ENCODE measurements around the gene DOCK2.
A peak's percentile ranks its signal among the peaks of the same experiment; 100 is the strongest.

DOCK2 gene

GRCh38 chr5:169904059-169904458, 267.0 kb downstream of the DOCK2 start:
- TF ChIP-seq, protein P1, sequence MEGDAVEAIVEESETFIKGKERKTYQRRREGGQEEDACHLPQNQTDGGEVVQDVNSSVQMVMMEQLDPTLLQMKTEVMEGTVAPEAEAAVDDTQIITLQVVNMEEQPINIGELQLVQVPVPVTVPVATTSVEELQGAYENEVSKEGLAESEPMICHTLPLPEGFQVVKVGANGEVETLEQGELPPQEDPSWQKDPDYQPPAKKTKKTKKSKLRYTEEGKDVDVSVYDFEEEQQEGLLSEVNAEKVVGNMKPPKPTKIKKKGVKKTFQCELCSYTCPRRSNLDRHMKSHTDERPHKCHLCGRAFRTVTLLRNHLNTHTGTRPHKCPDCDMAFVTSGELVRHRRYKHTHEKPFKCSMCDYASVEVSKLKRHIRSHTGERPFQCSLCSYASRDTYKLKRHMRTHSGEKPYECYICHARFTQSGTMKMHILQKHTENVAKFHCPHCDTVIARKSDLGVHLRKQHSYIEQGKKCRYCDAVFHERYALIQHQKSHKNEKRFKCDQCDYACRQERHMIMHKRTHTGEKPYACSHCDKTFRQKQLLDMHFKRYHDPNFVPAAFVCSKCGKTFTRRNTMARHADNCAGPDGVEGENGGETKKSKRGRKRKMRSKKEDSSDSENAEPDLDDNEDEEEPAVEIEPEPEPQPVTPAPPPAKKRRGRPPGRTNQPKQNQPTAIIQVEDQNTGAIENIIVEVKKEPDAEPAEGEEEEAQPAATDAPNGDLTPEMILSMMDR (IDR thresholded peaks at IDR 0.05; ENCODE audit: control extremely low read depth, extremely low read depth, low read depth, missing control alignments), result no peak
- ChIA-PET CTCF (interaction anchor here (1.2 to 2.2 kb wide), 4 partner anchors 11 to 197 kb away, joined by 3 to 5 read pairs (median 5); no protein-coding TSS in a partner anchor), POLR2A (no interaction called here)
- peak; percentile 29 for DNase-seq (ENCODE audit: extremely low spot score)

DNA sequence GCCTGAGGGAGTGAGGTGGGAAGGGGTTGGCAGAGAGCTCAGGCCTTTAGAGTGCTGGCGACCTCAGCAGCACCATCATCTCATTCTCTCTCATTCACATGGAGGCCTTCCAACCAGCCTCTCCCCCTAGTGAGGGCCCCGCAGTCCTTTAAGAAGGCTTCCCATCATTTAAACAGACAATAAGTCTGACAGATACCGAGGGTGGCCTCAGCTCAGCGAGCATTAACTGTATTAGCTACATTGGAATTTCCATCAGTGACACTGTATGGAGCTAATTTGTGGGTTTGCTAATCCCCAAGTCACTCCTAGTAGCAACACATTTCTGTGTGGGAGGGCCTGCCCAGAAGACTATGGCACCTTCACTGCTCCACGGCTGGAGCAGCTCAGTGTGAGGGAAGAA, 267.4 kb downstream of the DOCK2 start:
- CTCF ChIA-PET, result interaction anchor here (1.2 to 2.2 kb wide), 4 partner anchors 11 to 196 kb away, joined by 3 to 5 read pairs (median 5); no protein-coding TSS in a partner anchor
- TF ChIP-seq, protein P1 (IDR thresholded peaks at IDR 0.05; ENCODE audit: control extremely low read depth, extremely low read depth, low read depth, missing control alignments), result no peak
- POLR2A ChIA-PET, result no interaction called here
- DNase-seq (ENCODE audit: extremely low spot score), result no peak

DNA sequence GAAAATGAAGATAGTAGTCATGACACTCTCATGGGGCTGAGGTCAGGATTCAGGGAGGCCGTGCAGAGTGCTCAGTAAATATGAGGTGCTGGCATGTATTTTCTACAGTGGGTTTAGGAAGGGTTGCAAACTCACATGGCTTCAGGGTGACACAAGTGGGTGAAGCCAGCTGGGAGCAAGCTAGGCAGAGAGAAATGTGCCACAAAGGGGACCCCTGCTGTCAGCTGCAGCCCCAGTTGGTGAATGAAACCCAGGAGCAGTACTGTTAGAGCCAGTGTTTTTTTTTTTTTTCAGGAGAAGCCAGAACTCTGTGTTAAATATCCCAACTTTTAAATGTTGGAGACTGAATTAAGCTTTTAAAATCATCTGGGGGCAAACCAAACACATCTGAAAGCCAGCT, 267.9 kb downstream of the DOCK2 start:
- ChIA-PET POLR2A (no interaction called here), CTCF (interaction anchor here (1.2 to 2.2 kb wide), 4 partner anchors 12 to 196 kb away, joined by 3 to 5 read pairs (median 5); no protein-coding TSS in a partner anchor)
- no peak for DNase-seq (ENCODE audit: extremely low spot score)
- TF ChIP-seq, protein P1 (IDR thresholded peaks at IDR 0.05; ENCODE audit: control extremely low read depth, extremely low read depth, low read depth, missing control alignments), result no peak

DNA sequence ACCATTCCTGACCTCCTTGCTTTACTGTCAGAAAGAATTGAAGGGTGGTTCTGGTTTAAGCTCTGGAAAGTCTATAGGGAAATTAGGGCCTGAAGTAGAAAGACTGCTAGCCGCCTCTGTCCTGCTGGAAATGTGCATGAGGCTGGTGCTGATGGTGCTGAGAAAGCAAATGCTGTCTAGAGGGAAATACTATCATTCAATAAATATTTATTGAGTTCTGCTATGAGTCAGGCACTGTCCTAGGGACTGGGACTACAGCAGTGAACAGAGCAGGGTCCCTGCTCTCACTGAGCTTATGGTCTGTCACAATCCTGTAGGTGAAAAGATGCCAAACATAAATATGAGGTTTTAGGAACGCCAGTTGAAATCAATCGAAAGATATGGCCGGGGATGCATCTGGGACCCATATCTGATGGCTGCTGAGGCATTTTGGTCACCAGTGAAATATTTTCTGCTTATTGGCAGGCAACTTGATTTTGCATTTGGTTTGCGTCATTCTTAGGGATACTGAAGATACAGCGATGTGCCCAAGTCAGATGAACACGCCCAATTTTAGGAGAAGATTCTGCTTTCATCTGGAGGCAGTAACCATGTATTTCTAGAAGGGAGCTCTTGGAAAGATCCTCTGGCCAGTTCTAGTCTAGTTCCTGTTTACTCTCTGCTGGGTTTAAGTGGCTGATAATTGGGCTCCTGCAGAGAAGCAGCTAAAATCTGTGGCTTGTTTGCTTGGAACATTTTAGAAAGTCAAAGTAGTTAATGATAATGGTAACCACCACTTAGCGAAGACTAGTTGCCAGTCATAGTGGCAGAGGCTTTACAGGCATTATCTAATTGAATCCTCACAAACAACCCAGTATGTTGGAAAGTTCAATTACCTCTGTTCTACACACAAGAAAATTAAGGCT, 269.9 kb downstream of the DOCK2 start:
- no peak for DNase-seq (ENCODE audit: extremely low spot score)
- TF ChIP-seq, protein P1 (IDR thresholded peaks at IDR 0.05; ENCODE audit: control extremely low read depth, extremely low read depth, low read depth, missing control alignments), result no peak
- ChIA-PET POLR2A (no interaction called here), CTCF (interaction anchor here (0.8 to 1.9 kb wide), 5 partner anchors 9 to 25 kb away, joined by 3 to 5 read pairs (median 4); no protein-coding TSS in a partner anchor)

- POLR2A ChIA-PET, result no interaction called here
- TF ChIP-seq, protein P1 (IDR thresholded peaks at IDR 0.05; ENCODE audit: control extremely low read depth, extremely low read depth, low read depth, missing control alignments), result no peak
- no peak for DNase-seq (ENCODE audit: extremely low spot score)
- CTCF ChIA-PET, result interaction anchor here (1.9 kb wide), 1 partner anchor 12 kb away, joined by 4 read pairs; no protein-coding TSS in a partner anchor
Observed at GRCh38 chr5:169908864-169909263, 271.8 kb downstream of the DOCK2 start.

DNA sequence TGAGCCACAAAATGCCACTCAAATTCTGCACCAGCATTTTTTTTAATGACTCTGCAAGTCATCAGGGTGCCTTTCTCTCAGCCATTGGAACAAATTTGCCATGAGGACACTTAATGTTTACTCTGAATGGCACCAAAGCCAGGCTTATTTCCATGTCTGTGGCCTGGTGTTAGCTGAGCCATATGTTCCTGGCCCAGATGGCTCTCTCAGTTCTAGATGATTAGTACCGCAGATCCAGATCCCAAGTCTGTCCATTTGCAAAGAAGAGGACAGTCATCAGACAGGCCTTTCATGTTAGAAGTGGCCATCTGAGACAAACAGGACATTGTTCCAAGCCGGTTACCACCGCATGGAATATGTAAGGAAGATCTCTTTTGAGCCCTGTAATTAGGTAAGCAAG, 272.9 kb downstream of the DOCK2 start:
- TF ChIP-seq, protein P1 (IDR thresholded peaks at IDR 0.05; ENCODE audit: control extremely low read depth, extremely low read depth, low read depth, missing control alignments), result no peak
- no peak for DNase-seq (ENCODE audit: extremely low spot score)
- POLR2A ChIA-PET, result no interaction called here
- CTCF ChIA-PET, result no interaction called here

All from GM10248 (cell line).